Loucy (cell line): Measurements from ENCODE around the gene ARHGAP10.

Source experiments
- CTCF ChIP-seq: fragments of 200-600 bp; sonication (generic); conservative IDR thresholded peaks from 2 replicates; pipeline ENCODE4 v1.5.1; 2014; ENCODE audit warnings: mild to moderate bottlenecking, antibody characterized with exemption, low read length
- EZH2phosphoT487 ChIP-seq: fragments of 200-600 bp; IDR thresholded peaks from 2 replicates; pipeline ENCODE4 v1.6.1; 2018; ENCODE audit warnings: antibody characterized with exemption, mild to moderate bottlenecking, moderate library complexity, borderline replicate concordance

- TF ChIP-seq CTCF = no peak
- no peak for TF ChIP-seq EZH2phosphoT487
Observed at GRCh38 chr4:147813109-147813773, 81.4 kb downstream of the ARHGAP10 start.
